K562 (cell line): ENCODE results near the gene TGFA. TPM values are rescaled to one million over a fixed set of nuclear protein-coding genes. Genes with fewer than 3 reads are reported as not detected.

Experiments used
- ATAC-seq: fragments of 200-7000 bp; cut with Tn5 transposase; 3 replicates; pipeline ENCODE4 v1.9.1; 2020; ENCODE audit warnings: moderate library complexity
- BruUV-seq: library from RNA; stranded (reverse); fragments of 400-500 nt; replicated peaks from 2 replicates; lab custom pipeline; 2021; lab: Mats Ljungman, UMichigan
- CTCF ChIA-PET: fragments of 300-600 bp; formaldehyde crosslinking; extraction: SDS; loops from one replicate; lab custom pipeline; 2021; ENCODE audit warnings: low intra/inter-chr PET ratio; lab: Yijun Ruan, JAX
- POLR2A ChIA-PET: fragments of 300-600, 350-650 bp; sonication (Branson Sonifier 250); formaldehyde crosslinking; extraction: SDS; loops from one replicate; lab custom pipeline; 2021; ENCODE audit warnings: antibody characterized with exemption, inconsistent platforms; lab: Yijun Ruan, JAX
- DNase-seq, 4 experiments: peaks; one replicate each; pipeline versions ENCODE4 v3.0.0 to v3.0.0-alpha.2; 2011 to 2018; ENCODE audit warnings: low spot score in 3 of 4, mixed read lengths in 3 of 4; ENCODE audit errors: extremely low read depth in 1 of 4
- FAIRE-seq: peaks from 2 replicates; lab custom pipeline; 2011; peaks lifted over from hg19 to GRCh38; lab: Jason Lieb, UNC
- H2AFZ ChIP-seq: 2 replicates; pipeline ENCODE4 v1.6.0; 2011; ENCODE audit warnings: low read depth, low read length, control low read depth, inconsistent platforms
- H3K27ac ChIP-seq: fragments of 200-600 bp; 3 replicates; pipeline ENCODE4 v1.8.0; 2011; ENCODE audit warnings: low read depth, mild to moderate bottlenecking, control low read depth, inconsistent platforms, low read length, moderate library complexity, mixed read lengths; ENCODE audit errors: extremely low read depth
- H3K27me3 ChIP-seq, 2 experiments: fragments of 300-600 bp in 1 of 2; 2 replicates in 1 of 2; 3 replicates in 1 of 2; pipeline versions ENCODE4 v1.6.0 to v1.8.0; 2011; ENCODE audit warnings: inconsistent platforms in 2 of 2, low read length in 2 of 2, mild to moderate bottlenecking in 1 of 2, mixed read lengths in 1 of 2, moderate library complexity in 1 of 2; ENCODE audit not compliant: control insufficient read depth in 2 of 2, insufficient read depth in 2 of 2
- H3K36me3 ChIP-seq: fragments of 300-600 bp; 3 replicates; pipeline ENCODE4 v1.8.0; 2011; ENCODE audit warnings: mild to moderate bottlenecking, low read length, inconsistent platforms; ENCODE audit not compliant: control insufficient read depth, insufficient read depth
- H3K4me1 ChIP-seq, 2 experiments: fragments of 200-600 bp in 1 of 2; replicated peaks in 1 of 2; 2 replicates in 1 of 2; 3 replicates in 1 of 2; pipeline versions ENCODE4 v1.5.1 to v1.8.0; 2011; ENCODE audit warnings: inconsistent platforms in 2 of 2, low read length in 2 of 2, mild to moderate bottlenecking in 1 of 2, mixed read lengths in 1 of 2, moderate library complexity in 1 of 2; ENCODE audit not compliant: control insufficient read depth in 2 of 2, insufficient read depth in 2 of 2
- H3K4me2 ChIP-seq: 2 replicates; pipeline ENCODE4 v1.6.1; 2011; ENCODE audit warnings: low read length, control low read depth, inconsistent platforms, mixed read lengths; ENCODE audit not compliant: insufficient read depth
- H3K4me3 ChIP-seq: fragments of 200-600 bp; sonication (generic), shearing (Covaris generic); 2 replicates; pipeline ENCODE4 v1.5.1; 2016; ENCODE audit warnings: control low read depth, inconsistent platforms
- H3K79me2 ChIP-seq: fragments of 200-600 bp; 3 replicates; pipeline ENCODE4 v1.8.0; 2011; ENCODE audit warnings: low read length, inconsistent platforms; ENCODE audit not compliant: control insufficient read depth, insufficient read depth
- H3K9ac ChIP-seq, 2 experiments: 2 replicates each; pipeline versions ENCODE4 v1.6.0 to v1.6.1; 2011; ENCODE audit warnings: low read depth in 2 of 2, low read length in 2 of 2, control low read depth in 1 of 2, inconsistent platforms in 1 of 2, mild to moderate bottlenecking in 1 of 2, mixed read lengths in 1 of 2; ENCODE audit not compliant: insufficient read depth in 1 of 2
- H3K9me1 ChIP-seq: one replicate; pipeline ENCODE4 v1.6.0; 2011; ENCODE audit warnings: inconsistent platforms, mild to moderate bottlenecking, low read length, moderate library complexity; ENCODE audit not compliant: control insufficient read depth, insufficient read depth
- H3K9me3 ChIP-seq: replicated peaks from 2 replicates; pipeline ENCODE4 v1.5.1; 2011; ENCODE audit warnings: low read depth, low read length, inconsistent platforms; ENCODE audit not compliant: control insufficient read depth, insufficient read depth
- H4K20me1 ChIP-seq: replicated peaks from 2 replicates; pipeline ENCODE4 v1.6.1; 2011; ENCODE audit warnings: low read length, inconsistent platforms, mixed read lengths; ENCODE audit not compliant: control insufficient read depth, insufficient read depth
- GTF2E2 ChIP-seq: fragments of 200-800 bp; sonication (Bioruptor generic); IDR thresholded peaks from 2 replicates; pipeline ENCODE4 v1.6.1; 2016; ENCODE audit warnings: missing genetic modification characterization, missing compliant biosample characterization
- MIER1 ChIP-seq: fragments of 450-650 bp; IDR thresholded peaks from 2 replicates; pipeline ENCODE4 v1.6.1; 2016; ENCODE audit warnings: antibody characterized with exemption, mild to moderate bottlenecking, low read depth
- POLR2B ChIP-seq: fragments of 450-650 bp; IDR thresholded peaks from 2 replicates; pipeline ENCODE4 v1.6.1; 2018; ENCODE audit warnings: low read depth; ENCODE audit not compliant: partially characterized antibody
- ZNF212 ChIP-seq: fragments of 450-650 bp; formaldehyde crosslinking; IDR thresholded peaks from 2 replicates; pipeline ENCODE4 v1.4.0; 2020; ENCODE audit warnings: mild to moderate bottlenecking
- ZNF740 ChIP-seq, 3 experiments: fragments of 200-800 bp in 1 of 3; sonication (Bioruptor generic) in 1 of 3; sonication (generic) in 1 of 3; formaldehyde crosslinking in 1 of 3; IDR thresholded peaks; 2 replicates each; pipeline versions ENCODE4 v1.6.1 to v1.8.0; 2016 to 2022; ENCODE audit warnings: mild to moderate bottlenecking in 2 of 3, missing compliant biosample characterization in 2 of 3, missing genetic modification characterization in 2 of 3, missing genetic modification reagents in 1 of 3
- WGBS: fragments of 100-300 bp; shearing (Covaris generic); methylation state at CpG from one replicate; pipeline ENCODE4 v1.1.6; 2016; ENCODE audit warnings: low coverage, mixed read lengths; ENCODE audit not compliant: insufficient coverage; ENCODE audit errors: missing lambda C conversion rate; 5-methylcytosine and 5-hydroxymethylcytosine counted together
- in situ Hi-C: fragments of 300-500 bp; cut with MboI; formaldehyde crosslinking; loops from 4 replicates; pipeline ENCODE4 v1.15.0; 2018; ENCODE audit warnings: inconsistent platforms, mixed read lengths
- intact Hi-C: fragments of 100-400 bp; cut with micrococcal nuclease; formaldehyde crosslinking; loops from 2 replicates; pipeline ENCODE4 v1.14.2; 2022
- polyA plus RNA-seq, 8 experiments: library from polyadenylated mRNA; depleted of rRNA in 4 of 8; stranded (reverse) in 5 of 8; unstranded in 3 of 8; fragments of >200 nt; fragmentation: Nextera tagmentation in 2 of 8; fragmentation: Illumina TruSeq in 1 of 8; extraction: Ambion mirVana in 2 of 8; extraction: Trizol in 1 of 8; gene quantifications; 2 replicates each; pipeline versions ENCODE4 v1.2.1 to v1.2.3, GENCODE V29; 2011 to 2014; ENCODE audit warnings: inconsistent platforms in 1 of 8, missing spikeins in 1 of 8
- total RNA-seq, 7 experiments: library from RNA; depleted of rRNA in 6 of 7; stranded (reverse); fragments of >200 nt in 6 of 7; fragmentation: Illumina TruSeq in 2 of 7; extraction: Trizol in 2 of 7; gene quantifications; 2 replicates each; pipeline versions ENCODE4 v1.2.1 to v1.2.3, GENCODE V29; 2011 to 2021; ENCODE audit warnings: low replicate concordance in 1 of 7
- TF ChIP-seq, protein P1 (sequence below): fragments of 250-450 bp; sonication (Bioruptor Pico); IDR thresholded peaks from 2 replicates; pipeline ENCODE4 v1.4.0; 2020; ENCODE audit warnings: mild to moderate bottlenecking, moderate library complexity
- TF ChIP-seq, protein P2 (sequence below): sonication (generic); formaldehyde crosslinking; IDR thresholded peaks from 2 replicates; pipeline ENCODE4 v1.8.1; 2023; ENCODE audit warnings: missing genetic modification reagents, mild to moderate bottlenecking, borderline replicate concordance

Gene TGFA
- total and polyA plus RNA-seq, 9 of the 15 experiments (the other 6 are each of a cell fraction or from before 2014, with no cell fraction given) = not detected

GRCh38 chr2:70523996-70524965 is 29.3 kb downstream of the TGFA start:
- H3K27ac ChIP-seq = no peak overlapping the region
- H3K79me2 ChIP-seq = no peaks in the 10 kb centered on the region
- no peak for FAIRE-seq
- in situ Hi-C loops = no loop called here
- ATAC-seq = no peak
- H3K4me1 ChIP-seq = no peaks in the 10 kb centered on the region
- no peak for DNase-seq
- no peak overlapping the region for H3K4me3 ChIP-seq
- peaks cover 13 to 44% of the 10 kb centered on the region in 2 experiments; a peak in 4 of 5 replicates for H3K27me3 ChIP-seq
- 0 out of 2 replicates have a peak, but pooled peaks cover 4% of the 10 kb centered on the region for H4K20me1 ChIP-seq
- BruUV-seq = no TSS peak
- H3K9ac ChIP-seq = no peak overlapping the region
- ChIA-PET CTCF (no interaction called here), POLR2A (interaction anchor here (0.6 kb wide), 1 partner anchor 580 kb away, joined by 4 read pairs; no protein-coding TSS in a partner anchor)
- 0% methylated on average over 14 of the region's 14 CpGs for WGBS
- no peaks in the 10 kb centered on the region for H3K9me1 ChIP-seq
- H3K4me2 ChIP-seq = no peak overlapping the region
- no peak overlapping the region for H2AFZ ChIP-seq
- intact Hi-C loops = no loop called here
- no peaks in the 10 kb centered on the region for H3K36me3 ChIP-seq
- H3K9me3 ChIP-seq = no peaks in the 10 kb centered on the region
- TF ChIP-seq, protein P1, sequence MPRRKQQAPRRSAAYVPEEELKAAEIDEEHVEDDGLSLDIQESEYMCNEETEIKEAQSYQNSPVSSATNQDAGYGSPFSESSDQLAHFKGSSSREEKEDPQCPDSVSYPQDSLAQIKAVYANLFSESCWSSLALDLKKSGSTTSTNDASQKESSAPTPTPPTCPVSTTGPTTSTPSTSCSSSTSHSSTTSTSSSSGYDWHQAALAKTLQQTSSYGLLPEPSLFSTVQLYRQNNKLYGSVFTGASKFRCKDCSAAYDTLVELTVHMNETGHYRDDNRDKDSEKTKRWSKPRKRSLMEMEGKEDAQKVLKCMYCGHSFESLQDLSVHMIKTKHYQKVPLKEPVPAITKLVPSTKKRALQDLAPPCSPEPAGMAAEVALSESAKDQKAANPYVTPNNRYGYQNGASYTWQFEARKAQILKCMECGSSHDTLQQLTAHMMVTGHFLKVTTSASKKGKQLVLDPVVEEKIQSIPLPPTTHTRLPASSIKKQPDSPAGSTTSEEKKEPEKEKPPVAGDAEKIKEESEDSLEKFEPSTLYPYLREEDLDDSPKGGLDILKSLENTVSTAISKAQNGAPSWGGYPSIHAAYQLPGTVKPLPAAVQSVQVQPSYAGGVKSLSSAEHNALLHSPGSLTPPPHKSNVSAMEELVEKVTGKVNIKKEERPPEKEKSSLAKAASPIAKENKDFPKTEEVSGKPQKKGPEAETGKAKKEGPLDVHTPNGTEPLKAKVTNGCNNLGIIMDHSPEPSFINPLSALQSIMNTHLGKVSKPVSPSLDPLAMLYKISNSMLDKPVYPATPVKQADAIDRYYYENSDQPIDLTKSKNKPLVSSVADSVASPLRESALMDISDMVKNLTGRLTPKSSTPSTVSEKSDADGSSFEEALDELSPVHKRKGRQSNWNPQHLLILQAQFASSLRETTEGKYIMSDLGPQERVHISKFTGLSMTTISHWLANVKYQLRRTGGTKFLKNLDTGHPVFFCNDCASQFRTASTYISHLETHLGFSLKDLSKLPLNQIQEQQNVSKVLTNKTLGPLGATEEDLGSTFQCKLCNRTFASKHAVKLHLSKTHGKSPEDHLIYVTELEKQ = no peak
- TF ChIP-seq ZNF212 (no peak), MIER1 (no peak), ZNF740 (CRISPR knock-in tag; IDR thresholded peaks at IDR 0.05) (no peak), ZNF740 (tag; IDR thresholded peaks at IDR 0.05) (no peak), GTF2E2 (no peak), POLR2B (no peak)
- TF ChIP-seq, protein P2, sequence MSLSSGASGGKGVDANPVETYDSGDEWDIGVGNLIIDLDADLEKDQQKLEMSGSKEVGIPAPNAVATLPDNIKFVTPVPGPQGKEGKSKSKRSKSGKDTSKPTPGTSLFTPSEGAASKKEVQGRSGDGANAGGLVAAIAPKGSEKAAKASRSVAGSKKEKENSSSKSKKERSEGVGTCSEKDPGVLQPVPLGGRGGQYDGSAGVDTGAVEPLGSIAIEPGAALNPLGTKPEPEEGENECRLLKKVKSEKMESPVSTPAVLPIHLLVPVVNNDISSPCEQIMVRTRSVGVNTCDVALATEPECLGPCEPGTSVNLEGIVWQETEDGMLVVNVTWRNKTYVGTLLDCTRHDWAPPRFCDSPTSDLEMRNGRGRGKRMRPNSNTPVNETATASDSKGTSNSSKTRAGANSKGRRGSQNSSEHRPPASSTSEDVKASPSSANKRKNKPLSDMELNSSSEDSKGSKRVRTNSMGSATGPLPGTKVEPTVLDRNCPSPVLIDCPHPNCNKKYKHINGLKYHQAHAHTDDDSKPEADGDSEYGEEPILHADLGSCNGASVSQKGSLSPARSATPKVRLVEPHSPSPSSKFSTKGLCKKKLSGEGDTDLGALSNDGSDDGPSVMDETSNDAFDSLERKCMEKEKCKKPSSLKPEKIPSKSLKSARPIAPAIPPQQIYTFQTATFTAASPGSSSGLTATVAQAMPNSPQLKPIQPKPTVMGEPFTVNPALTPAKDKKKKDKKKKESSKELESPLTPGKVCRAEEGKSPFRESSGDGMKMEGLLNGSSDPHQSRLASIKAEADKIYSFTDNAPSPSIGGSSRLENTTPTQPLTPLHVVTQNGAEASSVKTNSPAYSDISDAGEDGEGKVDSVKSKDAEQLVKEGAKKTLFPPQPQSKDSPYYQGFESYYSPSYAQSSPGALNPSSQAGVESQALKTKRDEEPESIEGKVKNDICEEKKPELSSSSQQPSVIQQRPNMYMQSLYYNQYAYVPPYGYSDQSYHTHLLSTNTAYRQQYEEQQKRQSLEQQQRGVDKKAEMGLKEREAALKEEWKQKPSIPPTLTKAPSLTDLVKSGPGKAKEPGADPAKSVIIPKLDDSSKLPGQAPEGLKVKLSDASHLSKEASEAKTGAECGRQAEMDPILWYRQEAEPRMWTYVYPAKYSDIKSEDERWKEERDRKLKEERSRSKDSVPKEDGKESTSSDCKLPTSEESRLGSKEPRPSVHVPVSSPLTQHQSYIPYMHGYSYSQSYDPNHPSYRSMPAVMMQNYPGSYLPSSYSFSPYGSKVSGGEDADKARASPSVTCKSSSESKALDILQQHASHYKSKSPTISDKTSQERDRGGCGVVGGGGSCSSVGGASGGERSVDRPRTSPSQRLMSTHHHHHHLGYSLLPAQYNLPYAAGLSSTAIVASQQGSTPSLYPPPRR (CRISPR knock-in tag) = no peak
